D721Med (cell line): Measurements from ENCODE around the gene PTBP1.
A peak's percentile ranks its signal among the peaks of the same experiment; 100 is the strongest.

Source experiments
- DNase-seq: peaks from one replicate; pipeline ENCODE4 v3.0.0; 2011; ENCODE audit warnings: low spot score; ENCODE audit not compliant: insufficient read length
- FAIRE-seq: peaks from 2 replicates; lab custom pipeline; 2011; peaks lifted over from hg19 to GRCh38; lab: Jason Lieb, UNC
- TF ChIP-seq, protein P1 (sequence below): IDR thresholded peaks from 2 replicates; pipeline ENCODE4 v1.5.1; 2012; ENCODE audit warnings: mild to moderate bottlenecking, control low read depth; ENCODE audit not compliant: insufficient read depth; ENCODE audit errors: missing control alignments

PTBP1 gene

DNA sequence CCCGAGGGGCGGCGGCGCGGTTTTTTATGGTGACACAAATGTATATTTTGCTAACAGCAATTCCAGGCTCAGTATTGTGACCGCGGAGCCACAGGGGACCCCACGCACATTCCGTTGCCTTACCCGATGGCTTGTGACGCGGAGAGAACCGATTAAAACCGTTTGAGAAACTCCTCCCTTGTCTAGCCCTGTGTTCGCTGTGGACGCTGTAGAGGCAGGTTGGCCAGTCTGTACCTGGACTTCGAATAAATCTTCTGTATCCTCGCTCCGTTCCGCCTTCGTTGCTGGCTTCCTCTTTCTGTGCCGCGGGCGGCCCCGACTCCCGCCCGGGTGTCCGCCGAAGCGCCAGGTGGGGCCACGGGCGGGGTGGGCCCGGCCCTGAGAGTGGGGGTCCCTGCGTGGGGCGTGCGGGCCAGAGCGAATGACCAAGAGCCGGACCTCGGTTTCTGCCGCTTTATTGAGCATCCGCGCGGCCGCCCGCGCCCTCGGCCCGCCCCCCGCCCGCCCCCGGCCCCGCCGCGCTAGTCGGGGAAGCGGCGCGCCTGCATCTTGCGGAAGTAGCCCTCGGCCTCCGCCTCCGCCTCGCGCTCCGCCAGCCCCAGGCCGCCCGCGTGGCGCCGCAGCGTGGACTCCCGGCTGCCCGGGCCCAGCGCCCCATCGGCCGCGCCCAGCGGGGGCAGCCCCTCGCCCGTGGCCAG lies 14.9 kb downstream of the PTBP1 start:
- DNase-seq: no peak
- FAIRE-seq: no peak
- TF ChIP-seq, protein P1, sequence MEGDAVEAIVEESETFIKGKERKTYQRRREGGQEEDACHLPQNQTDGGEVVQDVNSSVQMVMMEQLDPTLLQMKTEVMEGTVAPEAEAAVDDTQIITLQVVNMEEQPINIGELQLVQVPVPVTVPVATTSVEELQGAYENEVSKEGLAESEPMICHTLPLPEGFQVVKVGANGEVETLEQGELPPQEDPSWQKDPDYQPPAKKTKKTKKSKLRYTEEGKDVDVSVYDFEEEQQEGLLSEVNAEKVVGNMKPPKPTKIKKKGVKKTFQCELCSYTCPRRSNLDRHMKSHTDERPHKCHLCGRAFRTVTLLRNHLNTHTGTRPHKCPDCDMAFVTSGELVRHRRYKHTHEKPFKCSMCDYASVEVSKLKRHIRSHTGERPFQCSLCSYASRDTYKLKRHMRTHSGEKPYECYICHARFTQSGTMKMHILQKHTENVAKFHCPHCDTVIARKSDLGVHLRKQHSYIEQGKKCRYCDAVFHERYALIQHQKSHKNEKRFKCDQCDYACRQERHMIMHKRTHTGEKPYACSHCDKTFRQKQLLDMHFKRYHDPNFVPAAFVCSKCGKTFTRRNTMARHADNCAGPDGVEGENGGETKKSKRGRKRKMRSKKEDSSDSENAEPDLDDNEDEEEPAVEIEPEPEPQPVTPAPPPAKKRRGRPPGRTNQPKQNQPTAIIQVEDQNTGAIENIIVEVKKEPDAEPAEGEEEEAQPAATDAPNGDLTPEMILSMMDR: no peak

DNA sequence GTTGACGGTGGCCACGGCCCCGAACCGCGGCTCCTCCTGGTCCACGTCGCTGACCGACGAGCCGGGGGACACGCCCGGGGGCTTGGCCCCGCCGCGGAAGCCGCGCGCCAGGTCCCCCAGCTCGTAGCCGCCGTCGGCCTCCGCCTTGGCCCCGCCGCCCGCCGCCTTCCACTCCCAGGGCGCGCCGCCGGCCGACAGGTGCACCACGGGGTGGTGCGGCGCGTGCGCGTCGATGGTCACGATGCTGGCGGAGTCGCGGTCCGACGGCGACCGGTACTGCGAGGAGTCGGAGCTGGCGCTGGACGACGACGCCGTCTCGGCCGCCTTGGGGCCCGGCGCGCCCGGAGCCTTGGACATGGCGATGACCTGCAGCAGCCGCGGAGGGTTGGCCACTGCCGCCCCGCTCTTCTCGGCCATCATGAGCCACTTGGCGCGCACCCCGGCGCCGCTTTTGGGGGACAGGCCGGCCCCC lies 15.5 kb downstream of the PTBP1 start:
- TF ChIP-seq, protein P1: no peak
- FAIRE-seq (no peak), DNase-seq (no peak)

DNA sequence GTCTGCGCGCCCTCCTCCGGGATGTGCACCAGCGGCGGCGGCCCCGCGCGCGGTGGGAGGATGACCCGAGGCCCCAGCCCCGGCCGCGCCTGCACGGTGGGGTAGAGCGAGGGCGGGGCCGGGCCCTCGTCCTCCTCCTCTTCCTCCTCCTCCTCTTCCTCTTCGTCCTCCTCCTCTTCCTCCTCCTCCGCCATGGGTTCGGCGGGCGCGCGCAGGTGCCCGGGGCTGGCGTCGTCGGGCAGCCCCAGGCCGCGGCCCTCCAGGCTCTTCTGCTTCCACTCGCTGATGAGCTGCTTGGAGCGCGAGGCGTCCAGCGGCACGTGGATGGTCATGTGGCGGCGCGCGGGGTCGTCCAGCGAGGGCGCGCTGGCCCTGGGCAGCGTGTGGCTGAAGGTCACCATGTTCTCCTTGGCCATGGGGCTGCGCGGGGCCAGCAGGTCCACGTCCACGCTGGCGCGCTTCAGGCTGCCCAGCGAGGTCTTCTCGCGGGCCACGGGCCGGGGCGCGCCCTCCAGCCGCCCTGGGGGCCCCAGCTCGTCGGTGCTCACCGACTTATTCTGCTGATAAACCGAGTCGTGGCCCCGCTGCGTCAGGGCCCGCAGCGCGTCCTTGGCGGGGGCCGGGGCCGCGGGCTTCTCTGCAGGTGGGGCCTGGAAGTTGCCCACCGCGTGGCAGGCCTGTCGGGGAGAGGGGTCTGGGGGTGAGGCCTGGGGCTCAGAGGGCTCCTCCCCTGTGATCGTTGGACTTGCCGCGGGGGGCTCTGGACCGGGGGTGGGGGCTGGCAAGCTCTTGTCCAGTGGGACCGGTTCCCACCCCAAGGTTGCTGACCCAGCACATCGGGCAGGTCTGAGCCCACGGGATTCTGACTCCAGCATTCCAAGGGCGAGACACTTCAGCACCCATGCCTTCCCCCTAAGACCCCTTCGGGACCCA lies 16.2 kb downstream of the PTBP1 start:
- TF ChIP-seq, protein P1: no peak
- DNase-seq: no peak
- FAIRE-seq: no peak

DNA sequence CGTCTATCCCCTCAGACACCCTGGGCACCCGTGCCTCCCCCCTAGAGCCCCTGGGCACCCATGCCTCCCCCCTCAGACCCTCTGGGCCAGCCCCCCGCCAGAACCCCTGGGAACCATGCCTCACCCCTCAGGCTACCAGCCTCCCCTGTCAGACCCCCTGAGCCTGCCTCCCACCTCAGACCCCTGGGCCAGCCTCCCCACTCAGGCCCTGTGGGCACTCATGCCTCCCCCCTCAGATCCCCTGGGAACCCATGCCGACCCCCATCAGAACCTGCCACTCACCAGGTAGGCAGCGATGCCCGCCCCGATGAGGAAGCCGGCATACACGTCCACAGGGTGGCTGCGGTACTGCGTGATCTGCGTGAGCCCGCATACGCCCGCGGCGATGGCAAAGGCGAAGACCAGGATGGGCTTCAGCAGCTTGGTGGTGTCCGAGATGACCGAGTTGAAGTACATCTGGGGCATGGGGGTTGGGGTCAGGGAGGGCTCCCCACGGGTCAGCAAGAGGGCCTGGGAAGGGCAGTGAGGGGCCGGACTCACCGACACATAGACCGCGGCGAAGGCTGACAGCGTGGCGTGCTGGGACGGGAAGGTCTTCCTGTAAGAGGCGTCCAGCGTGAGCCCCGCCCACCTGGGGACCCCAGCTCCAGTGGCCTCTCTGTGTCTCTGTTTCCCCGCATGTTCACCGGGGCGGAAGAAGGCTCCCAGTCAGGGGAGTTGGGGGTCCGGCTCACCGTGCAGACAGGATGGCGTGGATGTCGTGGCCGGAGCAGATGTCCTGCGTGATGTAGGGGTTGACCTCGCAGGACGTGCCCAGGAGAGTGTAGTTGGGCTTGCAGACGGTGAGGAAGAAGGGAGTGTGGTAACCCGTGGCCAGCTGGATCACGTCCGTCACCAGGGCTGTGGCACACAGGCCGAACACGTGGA lies 17.2 kb downstream of the PTBP1 start:
- FAIRE-seq (no peak), DNase-seq (peak; percentile 29)
- TF ChIP-seq, protein P1: no peak

DNA sequence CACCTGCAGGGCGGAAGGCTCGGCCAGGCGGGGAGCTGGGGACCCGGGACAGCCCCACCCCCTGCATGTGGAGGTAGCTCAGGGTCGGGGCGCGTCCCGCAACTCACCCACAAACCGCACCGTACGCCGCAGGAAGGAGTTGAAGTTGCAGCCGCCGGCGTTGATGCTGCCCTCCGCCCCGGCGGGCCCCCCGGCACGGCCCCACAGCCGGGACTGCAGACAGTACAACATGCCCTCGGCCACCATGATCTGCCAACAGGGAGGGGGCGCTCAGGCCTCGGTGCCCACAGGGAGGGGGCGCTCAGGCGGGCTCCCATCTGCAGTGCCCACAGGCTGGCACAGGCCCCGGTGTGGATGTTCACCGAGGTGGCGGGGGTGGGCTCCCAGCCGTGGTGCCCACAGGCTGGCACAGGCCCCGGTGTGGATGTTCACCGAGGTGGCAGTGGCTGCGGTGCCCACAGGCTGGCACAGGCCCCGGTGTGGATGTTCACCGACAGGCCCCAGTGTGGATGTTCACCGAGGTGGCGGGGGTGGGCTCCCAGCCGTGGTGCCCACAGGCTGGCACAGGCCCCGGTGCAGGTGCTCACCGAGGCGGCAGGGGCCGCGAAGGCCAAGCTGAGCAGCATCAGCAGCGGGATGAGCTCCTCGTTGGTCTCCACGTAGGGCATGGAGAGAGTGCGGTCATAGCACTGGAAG lies 18.0 kb downstream of the PTBP1 start:
- FAIRE-seq (no peak), DNase-seq (no peak)
- TF ChIP-seq, protein P1: no peak
